ENCODE results near the gene KHNYN.

- TF ChIP-seq CTCF (conservative IDR thresholded peaks at IDR 0.05; ENCODE audit: low read depth in 2 of 2), result no peak
- no peak for TF ChIP-seq REST (IDR thresholded peaks at IDR 0.05; ENCODE audit: unreplicated experiment)
- TF ChIP-seq JUNB (IDR thresholded peaks at IDR 0.05; ENCODE audit: unreplicated experiment), result no peak
- TF ChIP-seq POLR2AphosphoS5 (IDR thresholded peaks at IDR 0.05; ENCODE audit: low read depth), result no peak
- TF ChIP-seq EZH2 (IDR thresholded peaks at IDR 0.05; ENCODE audit: low read depth, unreplicated experiment), result no peak
- TF ChIP-seq ZNF114 (CRISPR knock-in tag; IDR thresholded peaks at IDR 0.05), result no peak
- TF ChIP-seq EZH2phosphoT487 (IDR thresholded peaks at IDR 0.05; ENCODE audit: unreplicated experiment), result no peak
- TF ChIP-seq STAT1 (IDR thresholded peaks at IDR 0.05; ENCODE audit: unreplicated experiment), result no peak
- TF ChIP-seq ETS1 (IDR thresholded peaks at IDR 0.05), result no peak
Observed at GRCh38 chr14:24435998-24436354, 6.2 kb downstream of the KHNYN start.
